ENCODE data around the gene SWAP70. TPM values are rescaled to one million over a fixed set of nuclear protein-coding genes. Genes with fewer than 3 reads are reported as not detected.

SWAP70 gene
- total and polyA plus RNA-seq, 2 of the 13 experiments (the other 11 are each of a cell fraction or from before 2014, with no cell fraction given), result 4.6 to 8.7 TPM

DNA sequence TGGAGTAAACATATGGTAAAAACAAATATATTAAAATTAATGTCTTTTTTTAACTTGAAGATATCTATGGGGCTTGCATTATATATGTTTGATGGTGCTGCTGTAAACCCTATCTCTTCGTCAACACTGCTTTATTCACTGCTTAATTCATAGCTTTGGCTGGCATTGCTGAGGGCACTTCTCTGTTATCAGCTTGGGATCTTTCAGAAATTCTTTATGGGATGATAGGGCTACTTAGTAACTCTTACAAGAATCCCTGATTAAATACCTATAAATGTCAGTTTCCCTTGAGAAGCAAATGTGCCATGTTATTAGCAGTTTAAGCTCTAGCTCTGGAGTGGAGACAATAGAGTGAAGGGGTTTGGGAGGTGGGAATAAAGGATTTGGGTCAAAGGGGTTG, 112.3 kb downstream of the SWAP70 start:
- H3K4me3 ChIP-seq (replicated peaks in 1 of 3; ENCODE audit: insufficient read depth in 1 of 3, low read depth in 2 of 3, low read length in 3 of 3), result no peak overlapping the region
- no peak overlapping the region for H2AFZ ChIP-seq (ENCODE audit: low read length)
- CTCF ChIA-PET (ENCODE audit: low intra/inter-chr PET ratio, low total read pairs), result no interaction called here
- ATAC-seq (no peak), FAIRE-seq (no peak), DNase-seq (ENCODE audit: low spot score) (no peak)
- POLR2A ChIA-PET, result no interaction called here
- in situ Hi-C loops (cut with HindIII; ENCODE audit: extremely low pct_ligation_motif_present, low pct_unique_long_range_greater_than_20kb) (no loop called here), intact Hi-C loops (cut with micrococcal nuclease; ENCODE audit: unreplicated experiment) (no loop called here)
- no peaks in the 10 kb centered on the region for H3K4me1 ChIP-seq (ENCODE audit: insufficient read depth, low read length)
- no peaks in the 10 kb centered on the region for H4K20me1 ChIP-seq (ENCODE audit: insufficient read depth, low read length)
- no peaks in the 10 kb centered on the region for H3K27me3 ChIP-seq (ENCODE audit: control insufficient read depth in 1 of 2, insufficient read depth in 2 of 2, low read length in 2 of 2)
- no peaks in the 10 kb centered on the region for H3K79me2 ChIP-seq (ENCODE audit: insufficient read depth, low read length)
- no peak overlapping the region for H3K9ac ChIP-seq (ENCODE audit: insufficient read depth, low read depth, low read length)
- TF ChIP-seq HNRNPK (IDR thresholded peaks at IDR 0.05; ENCODE audit: low read depth, low read length, poor library complexity, severe bottlenecking) (peak; percentile 29), PLRG1 (conservative IDR thresholded peaks at IDR 0.05) (no peak)
- 97% methylated on average over 1 of the region's 1 CpG for WGBS (ENCODE audit: low lambda C conversion rate)
- H3K4me2 ChIP-seq (ENCODE audit: low read depth, low read length), result no peak overlapping the region
- no TSS peak for BruUV-seq (replicated peaks)
- no peaks in the 10 kb centered on the region for H3K9me3 ChIP-seq (ENCODE audit: low read length)
- peaks cover 7 to 18% of the 10 kb centered on the region in 2 experiments; a peak in 3 of 5 replicates for H3K36me3 ChIP-seq (replicated peaks in 1 of 2; ENCODE audit: control insufficient read depth in 1 of 2, insufficient read depth in 2 of 2, low read length in 2 of 2)
- H3K27ac ChIP-seq (ENCODE audit: extremely low read length, insufficient read depth, low read length), result no peak overlapping the region

DNA sequence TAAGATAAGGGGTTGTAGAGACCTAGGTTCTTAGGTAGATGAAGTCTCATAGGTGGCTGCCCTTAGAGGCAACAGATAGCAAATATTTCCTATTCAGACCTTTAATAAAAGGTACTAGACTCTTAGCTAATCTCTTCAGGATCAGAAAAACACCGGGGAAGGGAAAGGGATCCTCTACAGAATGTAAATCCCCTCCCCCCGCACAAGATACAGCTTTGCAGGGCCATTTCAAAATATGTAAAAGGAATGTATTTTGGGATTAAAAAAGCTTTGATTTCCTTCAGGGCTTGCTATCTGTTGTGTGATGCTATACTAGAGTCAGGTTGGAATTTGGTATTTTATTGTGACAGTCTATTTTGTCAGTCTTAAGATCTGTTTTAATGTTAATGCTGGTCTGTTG, 113.2 kb downstream of the SWAP70 start:
- peaks cover 8 to 19% of the 10 kb centered on the region in 2 experiments; a peak in 3 of 5 replicates for H3K36me3 ChIP-seq (replicated peaks in 1 of 2; ENCODE audit: control insufficient read depth in 1 of 2, insufficient read depth in 2 of 2, low read length in 2 of 2)
- H3K4me1 ChIP-seq (ENCODE audit: insufficient read depth, low read length), result no peaks in the 10 kb centered on the region
- H3K27me3 ChIP-seq (ENCODE audit: control insufficient read depth in 1 of 2, insufficient read depth in 2 of 2, low read length in 2 of 2), result no peaks in the 10 kb centered on the region
- no peak overlapping the region for H3K27ac ChIP-seq (ENCODE audit: extremely low read length, insufficient read depth, low read length)
- H3K9me3 ChIP-seq (ENCODE audit: low read length), result no peaks in the 10 kb centered on the region
- intact Hi-C loops (cut with micrococcal nuclease; ENCODE audit: unreplicated experiment) (no loop called here), in situ Hi-C loops (cut with HindIII; ENCODE audit: extremely low pct_ligation_motif_present, low pct_unique_long_range_greater_than_20kb) (no loop called here)
- ATAC-seq, result no peak
- no peak overlapping the region for H3K4me3 ChIP-seq (replicated peaks in 1 of 3; ENCODE audit: insufficient read depth in 1 of 3, low read depth in 2 of 3, low read length in 3 of 3)
- ChIA-PET POLR2A (no interaction called here), CTCF (ENCODE audit: low intra/inter-chr PET ratio, low total read pairs) (no interaction called here)
- no peak overlapping the region for H3K9ac ChIP-seq (ENCODE audit: insufficient read depth, low read depth, low read length)
- no peak for DNase-seq (ENCODE audit: low spot score)
- no peak overlapping the region for H3K4me2 ChIP-seq (ENCODE audit: low read depth, low read length)
- 94% methylated on average over 2 of the region's 2 CpGs for WGBS (ENCODE audit: low lambda C conversion rate)
- no peak for FAIRE-seq
- no TSS peak for BruUV-seq (replicated peaks)
- no peaks in the 10 kb centered on the region for H4K20me1 ChIP-seq (ENCODE audit: insufficient read depth, low read length)
- H2AFZ ChIP-seq (ENCODE audit: low read length), result no peak overlapping the region
- no peaks in the 10 kb centered on the region for H3K79me2 ChIP-seq (ENCODE audit: insufficient read depth, low read length)
- TF ChIP-seq FOXM1 (CRISPR knock-in tag; IDR thresholded peaks at IDR 0.05) (no peak), GLI4 (CRISPR knock-in tag; IDR thresholded peaks at IDR 0.05; ENCODE audit: borderline replicate concordance) (no peak), TMF1 (CRISPR knock-in tag; IDR thresholded peaks at IDR 0.05; ENCODE audit: low read depth) (no peak), ZNF292 (CRISPR knock-in tag; IDR thresholded peaks at IDR 0.05; ENCODE audit: borderline replicate concordance, low read depth) (no peak), ZNF776 (CRISPR knock-in tag; IDR thresholded peaks at IDR 0.05) (no peak), ZNF510 (CRISPR knock-in tag; IDR thresholded peaks at IDR 0.05; ENCODE audit: low read depth) (no peak), KAT7 (CRISPR knock-in tag; IDR thresholded peaks at IDR 0.05; ENCODE audit: borderline replicate concordance) (no peak), PTBP1 (IDR thresholded peaks at IDR 0.05; ENCODE audit: low read depth, low read length, poor library complexity, severe bottlenecking) (no peak), ZNF234 (CRISPR knock-in tag; conservative IDR thresholded peaks at IDR 0.05) (no peak)
- TF ChIP-seq, protein P1, sequence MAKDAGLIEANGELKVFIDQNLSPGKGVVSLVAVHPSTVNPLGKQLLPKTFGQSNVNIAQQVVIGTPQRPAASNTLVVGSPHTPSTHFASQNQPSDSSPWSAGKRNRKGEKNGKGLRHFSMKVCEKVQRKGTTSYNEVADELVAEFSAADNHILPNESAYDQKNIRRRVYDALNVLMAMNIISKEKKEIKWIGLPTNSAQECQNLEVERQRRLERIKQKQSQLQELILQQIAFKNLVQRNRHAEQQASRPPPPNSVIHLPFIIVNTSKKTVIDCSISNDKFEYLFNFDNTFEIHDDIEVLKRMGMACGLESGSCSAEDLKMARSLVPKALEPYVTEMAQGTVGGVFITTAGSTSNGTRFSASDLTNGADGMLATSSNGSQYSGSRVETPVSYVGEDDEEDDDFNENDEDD (CRISPR knock-in tag; IDR thresholded peaks at IDR 0.05; ENCODE audit: borderline replicate concordance), result no peak
- TF ChIP-seq, protein P2, sequence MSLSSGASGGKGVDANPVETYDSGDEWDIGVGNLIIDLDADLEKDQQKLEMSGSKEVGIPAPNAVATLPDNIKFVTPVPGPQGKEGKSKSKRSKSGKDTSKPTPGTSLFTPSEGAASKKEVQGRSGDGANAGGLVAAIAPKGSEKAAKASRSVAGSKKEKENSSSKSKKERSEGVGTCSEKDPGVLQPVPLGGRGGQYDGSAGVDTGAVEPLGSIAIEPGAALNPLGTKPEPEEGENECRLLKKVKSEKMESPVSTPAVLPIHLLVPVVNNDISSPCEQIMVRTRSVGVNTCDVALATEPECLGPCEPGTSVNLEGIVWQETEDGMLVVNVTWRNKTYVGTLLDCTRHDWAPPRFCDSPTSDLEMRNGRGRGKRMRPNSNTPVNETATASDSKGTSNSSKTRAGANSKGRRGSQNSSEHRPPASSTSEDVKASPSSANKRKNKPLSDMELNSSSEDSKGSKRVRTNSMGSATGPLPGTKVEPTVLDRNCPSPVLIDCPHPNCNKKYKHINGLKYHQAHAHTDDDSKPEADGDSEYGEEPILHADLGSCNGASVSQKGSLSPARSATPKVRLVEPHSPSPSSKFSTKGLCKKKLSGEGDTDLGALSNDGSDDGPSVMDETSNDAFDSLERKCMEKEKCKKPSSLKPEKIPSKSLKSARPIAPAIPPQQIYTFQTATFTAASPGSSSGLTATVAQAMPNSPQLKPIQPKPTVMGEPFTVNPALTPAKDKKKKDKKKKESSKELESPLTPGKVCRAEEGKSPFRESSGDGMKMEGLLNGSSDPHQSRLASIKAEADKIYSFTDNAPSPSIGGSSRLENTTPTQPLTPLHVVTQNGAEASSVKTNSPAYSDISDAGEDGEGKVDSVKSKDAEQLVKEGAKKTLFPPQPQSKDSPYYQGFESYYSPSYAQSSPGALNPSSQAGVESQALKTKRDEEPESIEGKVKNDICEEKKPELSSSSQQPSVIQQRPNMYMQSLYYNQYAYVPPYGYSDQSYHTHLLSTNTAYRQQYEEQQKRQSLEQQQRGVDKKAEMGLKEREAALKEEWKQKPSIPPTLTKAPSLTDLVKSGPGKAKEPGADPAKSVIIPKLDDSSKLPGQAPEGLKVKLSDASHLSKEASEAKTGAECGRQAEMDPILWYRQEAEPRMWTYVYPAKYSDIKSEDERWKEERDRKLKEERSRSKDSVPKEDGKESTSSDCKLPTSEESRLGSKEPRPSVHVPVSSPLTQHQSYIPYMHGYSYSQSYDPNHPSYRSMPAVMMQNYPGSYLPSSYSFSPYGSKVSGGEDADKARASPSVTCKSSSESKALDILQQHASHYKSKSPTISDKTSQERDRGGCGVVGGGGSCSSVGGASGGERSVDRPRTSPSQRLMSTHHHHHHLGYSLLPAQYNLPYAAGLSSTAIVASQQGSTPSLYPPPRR (CRISPR knock-in tag; IDR thresholded peaks at IDR 0.05; ENCODE audit: borderline replicate concordance), result no peak
- TF ChIP-seq, protein P3, sequence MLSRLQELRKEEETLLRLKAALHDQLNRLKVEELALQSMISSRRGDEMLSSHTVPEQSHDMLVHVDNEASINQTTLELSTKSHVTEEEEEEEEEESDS (CRISPR knock-in tag; IDR thresholded peaks at IDR 0.05; ENCODE audit: borderline replicate concordance), result no peak
